ENCODE data around the gene HEPN1.

- no peak for TF ChIP-seq REST (tag by site-specific recombination; IDR thresholded peaks at IDR 0.05)
- no peak for TF ChIP-seq SETDB1 (IDR thresholded peaks at IDR 0.05; ENCODE audit: insufficient read length, low read length)
- TF ChIP-seq ZNF146 (tag by site-specific recombination; IDR thresholded peaks at IDR 0.05) = no peak
- no peak for TF ChIP-seq ZBTB11 (tag by site-specific recombination; conservative IDR thresholded peaks at IDR 0.05; ENCODE audit: low read depth)
- no peak for TF ChIP-seq CTCF (tag by site-specific recombination; IDR thresholded peaks at IDR 0.05)
- TF ChIP-seq ZNF501 (tag by site-specific recombination; IDR thresholded peaks at IDR 0.05) = no peak
- no peak for TF ChIP-seq PRDM10 (tag by site-specific recombination; IDR thresholded peaks at IDR 0.05)
- TF ChIP-seq ZBTB49 (tag by site-specific recombination; IDR thresholded peaks at IDR 0.05; ENCODE audit: low read depth) = no peak
- no peak for TF ChIP-seq ZNF274 (IDR thresholded peaks at IDR 0.05; ENCODE audit: low read length)
- no peak for TF ChIP-seq ZNF274 (tag by site-specific recombination; IDR thresholded peaks at IDR 0.05; ENCODE audit: borderline replicate concordance)
- TF ChIP-seq PRDM4 (tag by site-specific recombination; IDR thresholded peaks at IDR 0.05) = no peak
- TF ChIP-seq ZBTB20 (tag by site-specific recombination; IDR thresholded peaks at IDR 0.05) = no peak
Measured at GRCh38 chr11:124928942-124929665, 10.1 kb downstream of the HEPN1 start.
